H1 (cell line): ENCODE results near the gene RMC1.

Experiments
- BACH1 ChIP-seq: IDR thresholded peaks from 2 replicates; pipeline ENCODE4 v1.6.1; 2012; ENCODE audit warnings: low read length, improper control_type of control experiment
- CEBPB ChIP-seq: IDR thresholded peaks from 2 replicates; pipeline ENCODE4 v1.6.1; 2012; ENCODE audit warnings: low read depth, low read length
- CTCF ChIP-seq, 3 experiments: IDR thresholded peaks; 1 replicate in 2 of 3; 2 replicates in 1 of 3; pipeline versions ENCODE4 v1.5.1 to v1.6.1; 2011; ENCODE audit warnings: low read length in 3 of 3, mild to moderate bottlenecking in 3 of 3, inconsistent platforms in 2 of 3, low read depth in 1 of 3, moderate library complexity in 1 of 3; ENCODE audit not compliant: insufficient read depth in 1 of 3; ENCODE audit errors: control extremely low read depth in 1 of 3
- EP300 ChIP-seq, 2 experiments: IDR thresholded peaks; 1 replicate in 1 of 2; 2 replicates in 1 of 2; pipeline ENCODE4 v1.6.1; 2011 to 2012; ENCODE audit warnings: low read depth in 2 of 2, low read length in 2 of 2, mild to moderate bottlenecking in 2 of 2, borderline replicate concordance in 1 of 2, inconsistent platforms in 1 of 2, moderate library complexity in 1 of 2
- EZH2 ChIP-seq: fragments of 200-600 bp; sonication (generic); IDR thresholded peaks from 2 replicates; pipeline ENCODE4 v1.7.1; 2012; ENCODE audit warnings: low read depth, mild to moderate bottlenecking, moderate library complexity, low read length, inconsistent platforms; ENCODE audit not compliant: severe bottlenecking
- FOSL1 ChIP-seq: IDR thresholded peaks from 2 replicates; pipeline ENCODE4 v1.6.1; 2011; ENCODE audit warnings: mild to moderate bottlenecking, low read depth, low read length, moderate library complexity; ENCODE audit not compliant: insufficient read depth
- POLR2A ChIP-seq, 2 experiments: IDR thresholded peaks; 1 replicate in 1 of 2; 2 replicates in 1 of 2; pipeline ENCODE4 v1.6.1; 2011; ENCODE audit warnings: low read depth in 2 of 2, low read length in 2 of 2, mild to moderate bottlenecking in 2 of 2; ENCODE audit errors: control extremely low read depth in 1 of 2
- RXRA ChIP-seq: IDR thresholded peaks from 2 replicates; pipeline ENCODE4 v1.6.1; 2011; ENCODE audit warnings: low read depth, mild to moderate bottlenecking, low read length, moderate library complexity; ENCODE audit not compliant: insufficient read depth
- SRF ChIP-seq: IDR thresholded peaks from 2 replicates; pipeline ENCODE4 v1.6.1; 2011; ENCODE audit warnings: mild to moderate bottlenecking, low read depth, low read length, moderate library complexity
- TAF1 ChIP-seq: IDR thresholded peaks from 2 replicates; pipeline ENCODE4 v1.6.1; 2011; ENCODE audit warnings: mild to moderate bottlenecking, low read depth, low read length
- USF2 ChIP-seq: IDR thresholded peaks from 2 replicates; pipeline ENCODE4 v1.6.1; 2011; ENCODE audit warnings: low read length, improper control_type of control experiment

GRCh38 chr18:23552505-23552904 is 49.2 kb downstream of the RMC1 start:
- TF ChIP-seq BACH1 (no peak), FOSL1 (no peak), CTCF (IDR thresholded peaks at IDR 0.05; ENCODE audit: control extremely low read depth in 1 of 3, insufficient read depth in 1 of 3, low read depth in 1 of 3, low read length in 3 of 3) (no peak), USF2 (no peak), EZH2 (no peak), CEBPB (no peak), POLR2A (IDR thresholded peaks at IDR 0.05; ENCODE audit: control extremely low read depth in 1 of 2, low read depth in 2 of 2, low read length in 2 of 2) (no peak), SRF (no peak), RXRA (no peak), EP300 (IDR thresholded peaks at IDR 0.05; ENCODE audit: borderline replicate concordance in 1 of 2, low read depth in 2 of 2, low read length in 2 of 2) (no peak), TAF1 (no peak)
